Hepatocyte (in vitro differentiated cells): ENCODE data around the gene PIGU.

Experiments
- CTCF ChIP-seq: fragments of 200-600 bp; sonication (generic); IDR thresholded peaks from 2 replicates; pipeline ENCODE4 v1.5.1; 2016; ENCODE audit warnings: antibody characterized with exemption, mild to moderate bottlenecking; ENCODE audit not compliant: poor library complexity
- EZH2 ChIP-seq: fragments of 200-600 bp; sonication (generic); IDR thresholded peaks from 2 replicates; pipeline ENCODE4 v1.6.1; 2016; ENCODE audit warnings: antibody characterized with exemption, mild to moderate bottlenecking, borderline replicate concordance
- EZH2phosphoT487 ChIP-seq: fragments of 200-600 bp; sonication (generic); IDR thresholded peaks from one replicate; pipeline ENCODE4 v1.6.1; 2018; ENCODE audit warnings: antibody characterized with exemption, mild to moderate bottlenecking, low read depth, moderate library complexity; ENCODE audit not compliant: unreplicated experiment, severe bottlenecking

- TF ChIP-seq EZH2 (no peak), CTCF (no peak), EZH2phosphoT487 (no peak)
Observed at GRCh38 chr20:34651200-34651599, 25.7 kb downstream of the PIGU start.
